PFSK-1 (cell line): ENCODE results near the gene PLCH2.

Source experiments
- FOXP2 ChIP-seq: optimal IDR thresholded peaks from 2 replicates; pipeline ENCODE3; 2011; ENCODE audit warnings: borderline replicate concordance, control low read depth, inconsistent platforms; ENCODE audit not compliant: insufficient read depth; ENCODE audit errors: extremely low read length, extremely low read depth
- POLR2AphosphoS5 ChIP-seq: IDR thresholded peaks from 2 replicates; pipeline ENCODE4 v1.6.1; 2012; ENCODE audit warnings: low read depth, mild to moderate bottlenecking, control low read depth, low read length, moderate library complexity
- REST ChIP-seq, 2 experiments: IDR thresholded peaks; 2 replicates each; pipeline versions ENCODE4 v1.6.1 to v1.8.0; 2011 to 2012; ENCODE audit warnings: low read depth in 2 of 2, low read length in 2 of 2, control low read depth in 1 of 2, inconsistent platforms in 1 of 2, mild to moderate bottlenecking in 1 of 2, moderate library complexity in 1 of 2; ENCODE audit not compliant: insufficient read depth in 1 of 2
- SIN3A ChIP-seq: IDR thresholded peaks from 2 replicates; pipeline ENCODE4 v1.6.1; 2012; ENCODE audit warnings: mild to moderate bottlenecking, low read length, moderate library complexity, borderline replicate concordance; ENCODE audit not compliant: insufficient read depth
- TAF1 ChIP-seq: IDR thresholded peaks from 2 replicates; pipeline ENCODE4 v1.6.1; 2012; ENCODE audit warnings: low read length, control low read depth, borderline replicate concordance; ENCODE audit not compliant: insufficient read depth

PLCH2 gene

GRCh38 chr1:2428490-2428889 lies 47.6 kb upstream of the PLCH2 start:
- TF ChIP-seq SIN3A (no peak), POLR2AphosphoS5 (no peak), REST (IDR thresholded peaks at IDR 0.05; ENCODE audit: insufficient read depth in 1 of 2, low read depth in 2 of 2, low read length in 2 of 2) (no peak), TAF1 (no peak), FOXP2 (no peak)

GRCh38 chr1:2429780-2430591 lies 46.1 kb upstream of the PLCH2 start:
- TF ChIP-seq TAF1 (no peak), REST (IDR thresholded peaks at IDR 0.05; ENCODE audit: insufficient read depth in 1 of 2, low read depth in 2 of 2, low read length in 2 of 2) (no peak), POLR2AphosphoS5 (no peak), FOXP2 (no peak), SIN3A (no peak)

GRCh38 chr1:2430592-2430973 lies 45.5 kb upstream of the PLCH2 start:
- TF ChIP-seq REST (IDR thresholded peaks at IDR 0.05; ENCODE audit: insufficient read depth in 1 of 2, low read depth in 2 of 2, low read length in 2 of 2) (no peak), POLR2AphosphoS5 (no peak), FOXP2 (no peak), SIN3A (no peak), TAF1 (no peak)

GRCh38 chr1:2431103-2431502 lies 45.0 kb upstream of the PLCH2 start:
- no peak for TF ChIP-seq REST (IDR thresholded peaks at IDR 0.05; ENCODE audit: insufficient read depth in 1 of 2, low read depth in 2 of 2, low read length in 2 of 2)
- no peak for TF ChIP-seq POLR2AphosphoS5
- no peak for TF ChIP-seq TAF1
- TF ChIP-seq SIN3A = no peak
- TF ChIP-seq FOXP2 = no peak

GRCh38 chr1:2431518-2431917 lies 44.6 kb upstream of the PLCH2 start:
- no peak for TF ChIP-seq REST (IDR thresholded peaks at IDR 0.05; ENCODE audit: insufficient read depth in 1 of 2, low read depth in 2 of 2, low read length in 2 of 2)
- no peak for TF ChIP-seq FOXP2
- no peak for TF ChIP-seq POLR2AphosphoS5
